DOHH2 (cell line): ENCODE data around the gene PLCB3.

Experiments used
- H3F3A ChIP-seq: fragments of 200-600 bp; sonication (generic), shearing (Covaris generic); 2 replicates; pipeline ENCODE4 v1.6.0; 2016; ENCODE audit warnings: antibody characterized with exemption, mild to moderate bottlenecking; ENCODE audit not compliant: control insufficient read depth, insufficient read depth
- H3K27ac ChIP-seq: fragments of 200-600 bp; sonication (generic); 2 replicates; pipeline ENCODE4 v1.5.1; 2014; ENCODE audit warnings: low read depth, mild to moderate bottlenecking, low read length, moderate library complexity
- H3K27me3 ChIP-seq: fragments of 200-600 bp; sonication (generic); 2 replicates; pipeline ENCODE4 v1.6.1; 2014; ENCODE audit warnings: mild to moderate bottlenecking, low read length, mixed read lengths; ENCODE audit not compliant: control insufficient read depth
- H3K36me3 ChIP-seq: fragments of 200-600 bp; sonication (generic); 2 replicates; pipeline ENCODE4 v1.6.1; 2014; ENCODE audit warnings: mild to moderate bottlenecking, low read length, moderate library complexity, mixed read lengths; ENCODE audit not compliant: control insufficient read depth
- H3K4me1 ChIP-seq: fragments of 200-600 bp; sonication (generic); 2 replicates; pipeline ENCODE4 v1.6.1; 2014; ENCODE audit warnings: mild to moderate bottlenecking, low read length, mixed read lengths; ENCODE audit not compliant: control insufficient read depth
- H3K4me2 ChIP-seq: fragments of 200-600 bp; sonication (generic); 2 replicates; pipeline ENCODE4 v1.6.0; 2014; ENCODE audit warnings: mild to moderate bottlenecking, low read length, moderate library complexity
- H3K4me3 ChIP-seq: fragments of 200-600 bp; sonication (generic); 2 replicates; pipeline ENCODE4 v1.5.1; 2014; ENCODE audit warnings: mild to moderate bottlenecking, low read length, mixed read lengths
- H3K79me2 ChIP-seq: fragments of 200-600 bp; sonication (generic); 2 replicates; pipeline ENCODE4 v1.6.1; 2014; ENCODE audit warnings: mild to moderate bottlenecking, low read length, mixed read lengths; ENCODE audit not compliant: control insufficient read depth
- H3K9me2 ChIP-seq: fragments of 200-600 bp; sonication (generic); replicated peaks from 2 replicates; pipeline ENCODE4 v1.6.1; 2014; ENCODE audit warnings: mild to moderate bottlenecking, low read length, mixed read lengths; ENCODE audit not compliant: control insufficient read depth
- H3K9me3 ChIP-seq: fragments of 200-600 bp; sonication (generic); 2 replicates; pipeline ENCODE4 v1.6.1; 2014; ENCODE audit warnings: antibody characterized with exemption, low read length, mixed read lengths; ENCODE audit not compliant: control insufficient read depth, insufficient read depth
- H4K20me1 ChIP-seq: fragments of 200-600 bp; sonication (generic); 2 replicates; pipeline ENCODE4 v1.6.0; 2014; ENCODE audit warnings: low read depth, mild to moderate bottlenecking, antibody characterized with exemption, low read length, moderate library complexity; ENCODE audit not compliant: control insufficient read depth, insufficient read depth
- CTCF ChIP-seq: fragments of 200-600 bp; sonication (generic); IDR thresholded peaks from one replicate; pipeline ENCODE4 v1.5.1; 2014; ENCODE audit warnings: antibody characterized with exemption, mild to moderate bottlenecking, low read depth, low read length; ENCODE audit not compliant: poor library complexity, severe bottlenecking
- EZH2phosphoT487 ChIP-seq: fragments of 200-600 bp; sonication (generic); IDR thresholded peaks from 2 replicates; pipeline ENCODE4 v1.6.1; 2017; ENCODE audit warnings: borderline replicate concordance, mild to moderate bottlenecking, antibody characterized with exemption, low read length, moderate library complexity, mixed read lengths

PLCB3 gene

GRCh38 chr11:64286801-64287159 lies 35.5 kb downstream of the PLCB3 start:
- TF ChIP-seq EZH2phosphoT487: no peak
- TF ChIP-seq CTCF: peak; percentile 5
- Histone ChIP-seq H3K36me3 (no peaks in the 10 kb centered on the region), H3K27ac (no peak overlapping the region), H3K27me3 (peaks cover 8% of the 10 kb centered on the region), H4K20me1 (no peaks in the 10 kb centered on the region), H3K4me2 (peak overlapping the region; percentile 82), H3K79me2 (peaks cover 12% of the 10 kb centered on the region), H3K4me3 (no peak overlapping the region; the same call in 1 of the 2 replicates), H3K4me1 (peaks cover 19% of the 10 kb centered on the region), H3K9me2 (no peaks in the 10 kb centered on the region), H3K9me3 (no peaks in the 10 kb centered on the region), H3F3A (peaks cover 2% of the 10 kb centered on the region; the same call in 1 of the 2 replicates)

GRCh38 chr11:64287676-64288352 lies 36.5 kb downstream of the PLCB3 start:
- Histone ChIP-seq H3K27me3 (peaks cover 19% of the 10 kb centered on the region), H3K9me2 (no peaks in the 10 kb centered on the region), H3F3A (peaks cover 2% of the 10 kb centered on the region; the same call in 1 of the 2 replicates), H3K36me3 (no peaks in the 10 kb centered on the region), H3K79me2 (peaks cover 12% of the 10 kb centered on the region), H3K27ac (no peak overlapping the region), H3K4me2 (no peak overlapping the region), H3K9me3 (no peaks in the 10 kb centered on the region), H4K20me1 (no peaks in the 10 kb centered on the region), H3K4me1 (peaks cover 19% of the 10 kb centered on the region), H3K4me3 (no peak overlapping the region)
- TF ChIP-seq CTCF (no peak), EZH2phosphoT487 (no peak)

- H3K4me3 ChIP-seq: no peak overlapping the region
- H3K9me3 ChIP-seq: no peaks in the 10 kb centered on the region
- TF ChIP-seq EZH2phosphoT487 (no peak), CTCF (no peak)
- no peaks in the 10 kb centered on the region for H4K20me1 ChIP-seq
- H3K79me2 ChIP-seq: peaks cover 8% of the 10 kb centered on the region
- peaks cover 24% of the 10 kb centered on the region for H3K27me3 ChIP-seq
- H3K9me2 ChIP-seq: no peaks in the 10 kb centered on the region
- H3K4me1 ChIP-seq: peaks cover 17% of the 10 kb centered on the region
- H3K27ac ChIP-seq: no peak overlapping the region
- H3K36me3 ChIP-seq: no peaks in the 10 kb centered on the region
- H3F3A ChIP-seq: peaks cover 2% of the 10 kb centered on the region; the same call in 1 of the 2 replicates
- H3K4me2 ChIP-seq: no peak overlapping the region
These were observed 37.0 kb downstream of the PLCB3 start for GRCh38 chr11:64288353-64288750.
